ENCODE results near the gene CDR2.

Gene CDR2

DNA sequence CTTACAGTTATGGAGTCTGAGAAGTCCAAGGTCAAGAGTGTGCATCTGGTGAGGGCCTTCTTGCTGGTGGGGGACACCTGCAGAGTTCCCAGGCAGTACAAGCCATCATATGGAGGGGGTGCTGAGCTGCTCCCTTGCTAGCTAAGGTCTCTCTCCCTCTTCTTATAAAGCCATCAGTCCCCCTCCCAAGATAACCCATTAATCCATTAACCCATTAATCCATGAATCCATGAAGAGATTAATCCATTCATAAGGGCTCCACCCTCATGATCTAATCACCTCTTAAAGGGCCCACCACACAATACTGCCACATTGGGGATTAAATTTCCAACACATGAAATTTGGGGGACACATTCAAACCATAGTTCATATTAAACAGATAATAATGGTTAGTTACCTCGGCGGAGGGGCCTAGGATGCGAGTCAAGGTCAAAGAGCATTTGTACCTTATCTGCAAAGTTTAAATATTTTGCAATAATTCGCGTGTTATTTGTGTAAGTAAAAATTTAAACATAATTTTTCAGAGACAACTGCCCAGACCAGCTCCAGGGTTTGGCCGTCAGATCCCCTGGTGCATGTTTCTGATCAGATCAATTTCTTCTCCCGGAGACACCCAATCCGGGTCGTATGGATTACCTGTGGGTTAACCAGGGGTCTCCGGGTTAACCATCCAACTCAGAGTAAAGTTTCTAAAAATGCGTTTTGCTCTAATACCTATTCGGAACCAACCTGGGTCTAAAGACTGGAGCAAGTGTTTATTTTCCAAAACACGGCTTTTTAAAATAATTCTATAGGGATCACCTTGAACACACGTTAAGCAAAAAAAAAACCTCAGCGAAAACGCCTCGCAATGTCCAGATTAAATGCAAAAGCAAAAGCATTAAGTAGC lies 78.0 kb downstream of the CDR2 start:
- no peaks in the 10 kb centered on the region for H3K9me3 ChIP-seq (ENCODE audit: low read depth, low read length)
- H3K4me3 ChIP-seq = peak overlapping the region; percentile 88
- H3K27ac ChIP-seq = no peak overlapping the region
- TF ChIP-seq POLR2AphosphoS5 (IDR thresholded peaks at IDR 0.05; ENCODE audit: borderline replicate concordance, low read depth, low read length) = no peak
- no peak for TF ChIP-seq FOXP2 (optimal IDR thresholded peaks at IDR 0.05; ENCODE audit: control extremely low read depth, extremely low read length, insufficient read depth)
- TF ChIP-seq EZH2 (IDR thresholded peaks at IDR 0.05) = no peak
- no peaks in the 10 kb centered on the region; the same call in 1 of the 2 replicates for H3K36me3 ChIP-seq (ENCODE audit: insufficient read depth, low read length)
- DNase-seq (ENCODE audit: low read depth, low spot score) = no peak
- peak overlapping the region; percentile 68 for H3K9ac ChIP-seq (ENCODE audit: insufficient read length)

Data from SK-N-MC (cell line).